ENCODE data around the gene NHS. TPM values are rescaled to one million over a fixed set of nuclear protein-coding genes. Genes with fewer than 3 reads are reported as not detected.

The NHS gene
- total RNA-seq, 6 experiments from 2014 or later, result 2.8 to 6.1 (median 4.9) TPM

DNA sequence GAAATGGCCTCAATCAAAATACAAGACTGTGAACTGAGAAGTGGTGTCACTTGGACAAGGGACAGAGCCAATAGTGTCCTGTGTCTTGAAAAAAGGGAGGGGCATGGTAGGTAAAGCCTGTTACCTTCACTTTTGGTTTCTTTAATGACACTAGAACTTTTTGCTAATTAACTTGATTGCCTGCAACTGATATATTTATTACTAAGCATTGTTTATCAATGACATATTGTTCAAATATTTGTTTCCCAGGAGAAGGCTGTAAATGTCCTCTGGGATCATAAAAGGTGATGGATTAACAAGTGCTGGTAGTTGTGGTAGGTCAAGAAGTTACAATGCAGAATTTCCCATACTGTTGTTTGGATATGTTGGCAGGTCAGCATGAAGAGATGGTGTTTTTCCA lies 268.5 kb downstream of the NHS start:
- TF ChIP-seq, protein P1, sequence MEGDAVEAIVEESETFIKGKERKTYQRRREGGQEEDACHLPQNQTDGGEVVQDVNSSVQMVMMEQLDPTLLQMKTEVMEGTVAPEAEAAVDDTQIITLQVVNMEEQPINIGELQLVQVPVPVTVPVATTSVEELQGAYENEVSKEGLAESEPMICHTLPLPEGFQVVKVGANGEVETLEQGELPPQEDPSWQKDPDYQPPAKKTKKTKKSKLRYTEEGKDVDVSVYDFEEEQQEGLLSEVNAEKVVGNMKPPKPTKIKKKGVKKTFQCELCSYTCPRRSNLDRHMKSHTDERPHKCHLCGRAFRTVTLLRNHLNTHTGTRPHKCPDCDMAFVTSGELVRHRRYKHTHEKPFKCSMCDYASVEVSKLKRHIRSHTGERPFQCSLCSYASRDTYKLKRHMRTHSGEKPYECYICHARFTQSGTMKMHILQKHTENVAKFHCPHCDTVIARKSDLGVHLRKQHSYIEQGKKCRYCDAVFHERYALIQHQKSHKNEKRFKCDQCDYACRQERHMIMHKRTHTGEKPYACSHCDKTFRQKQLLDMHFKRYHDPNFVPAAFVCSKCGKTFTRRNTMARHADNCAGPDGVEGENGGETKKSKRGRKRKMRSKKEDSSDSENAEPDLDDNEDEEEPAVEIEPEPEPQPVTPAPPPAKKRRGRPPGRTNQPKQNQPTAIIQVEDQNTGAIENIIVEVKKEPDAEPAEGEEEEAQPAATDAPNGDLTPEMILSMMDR (IDR thresholded peaks at IDR 0.05), result no peak

DNA sequence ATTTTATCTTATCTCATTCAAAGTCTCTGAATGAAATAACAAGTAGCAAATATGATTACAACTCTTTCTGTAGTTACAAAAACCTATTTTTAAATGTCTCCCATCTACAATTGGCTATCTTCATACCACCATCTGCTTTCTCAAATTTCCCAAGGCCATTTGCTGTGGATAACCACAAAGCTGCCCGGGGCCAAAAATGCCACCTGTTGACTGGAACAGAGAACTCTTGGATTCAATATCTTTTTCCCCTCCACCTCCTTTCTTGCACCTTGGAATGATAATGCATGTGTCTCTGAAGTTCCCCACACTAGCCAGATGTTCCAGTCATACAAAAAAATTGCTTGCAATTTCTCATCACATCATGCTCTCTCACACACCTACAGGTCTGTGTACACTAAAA lies 269.0 kb downstream of the NHS start:
- H3K27ac Mint-ChIP-seq, result no peak overlapping the region; the same call in 1 of the 2 replicates
- no peaks in the 10 kb centered on the region for H3K36me3 Mint-ChIP-seq (ENCODE audit: low read depth)
- H3K4me3 Mint-ChIP-seq, result no peak overlapping the region
- H3K27me3 Mint-ChIP-seq (ENCODE audit: insufficient read depth), result no peaks in the 10 kb centered on the region
- DNase-seq, result no peak
- peaks cover 10% of the 10 kb centered on the region for H3K4me1 Mint-ChIP-seq (ENCODE audit: low read depth)
- TF ChIP-seq, protein P1 (IDR thresholded peaks at IDR 0.05), result no peak
- no peaks in the 10 kb centered on the region for H3K9me3 Mint-ChIP-seq

More for the DNA sequence above, 268.5 kb downstream of the NHS start:
- Mint-ChIP-seq H3K27ac (no peak overlapping the region), H3K27me3 (ENCODE audit: insufficient read depth) (no peaks in the 10 kb centered on the region), H3K4me1 (ENCODE audit: low read depth) (peaks cover 10% of the 10 kb centered on the region), H3K4me3 (no peak overlapping the region), H3K36me3 (ENCODE audit: low read depth) (no peaks in the 10 kb centered on the region), H3K9me3 (no peaks in the 10 kb centered on the region)
- no peak for DNase-seq

DNA sequence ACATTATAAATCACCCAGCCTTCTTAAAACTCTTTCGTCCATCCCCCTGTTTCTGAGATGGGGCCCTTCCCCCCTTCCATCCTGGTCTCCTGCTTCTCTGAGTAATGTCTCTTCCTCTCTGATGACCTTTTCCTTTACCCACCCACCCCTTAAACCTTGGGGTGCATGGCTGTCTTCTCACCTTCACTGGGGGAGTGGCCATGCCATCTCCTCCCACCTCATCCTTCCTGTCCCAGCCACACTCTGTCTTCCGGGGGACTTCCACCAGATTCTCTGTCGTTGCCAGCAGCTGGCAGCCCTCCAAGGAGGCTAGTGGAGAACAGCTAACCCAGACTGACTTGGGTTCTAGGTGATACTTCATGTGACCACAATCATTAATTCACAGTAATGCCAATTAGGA lies 279.1 kb downstream of the NHS start:
- DNase-seq, result no peak
- H3K4me3 Mint-ChIP-seq, result no peak overlapping the region

DNA sequence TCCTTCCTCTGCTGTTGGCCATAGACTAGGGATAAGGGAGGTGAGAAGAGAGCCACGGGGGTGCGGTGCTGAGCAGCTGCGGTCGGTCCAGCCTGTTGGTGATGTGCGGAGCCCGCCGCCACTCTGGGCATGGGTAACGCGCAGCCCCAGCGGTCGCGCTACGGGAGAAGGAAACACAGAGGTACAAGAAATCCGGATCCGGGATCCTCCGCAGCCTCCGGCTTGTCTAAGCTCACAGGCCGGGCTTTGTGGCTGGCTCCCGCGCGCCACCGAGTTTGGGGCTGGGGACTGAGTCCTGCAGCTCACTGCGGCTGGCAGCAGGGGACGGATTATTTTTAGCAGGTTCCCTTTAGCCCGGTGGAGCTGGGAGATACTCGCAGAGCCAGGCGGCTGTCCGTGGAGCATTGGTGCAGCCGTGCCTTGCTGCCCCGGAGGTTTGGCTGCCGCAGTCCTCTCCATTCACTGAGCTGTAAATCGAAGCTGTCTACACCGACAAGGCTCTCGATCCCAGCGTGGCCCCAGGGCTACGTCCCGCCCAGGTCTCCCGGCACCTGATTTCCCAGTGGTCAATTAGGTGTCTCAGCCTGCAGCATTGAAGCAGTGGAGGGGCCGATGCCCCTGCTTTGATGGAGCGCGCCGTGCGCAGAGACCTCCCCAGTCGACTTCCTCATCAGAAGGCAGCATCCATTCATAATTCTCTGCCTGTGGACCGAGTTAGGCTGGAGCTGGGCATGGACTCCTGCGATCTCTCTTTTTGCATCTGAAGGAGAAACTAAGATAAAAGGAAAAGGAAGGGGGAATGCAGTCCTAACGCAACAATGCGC lies 280.4 kb downstream of the NHS start:
- Mint-ChIP-seq H3K36me3 (ENCODE audit: low read depth) (no peaks in the 10 kb centered on the region), H3K27me3 (ENCODE audit: insufficient read depth) (no peaks in the 10 kb centered on the region; the same call in 1 of the 2 replicates), H3K4me1 (ENCODE audit: low read depth) (peaks cover 16% of the 10 kb centered on the region), H3K9me3 (no peaks in the 10 kb centered on the region), H3K27ac (no peak overlapping the region), H3K4me3 (peak overlapping the region; percentile 85)
- no peak for DNase-seq
- TF ChIP-seq, protein P1 (IDR thresholded peaks at IDR 0.05), result no peak

More for the DNA sequence above, 279.1 kb downstream of the NHS start:
- no peaks in the 10 kb centered on the region for H3K36me3 Mint-ChIP-seq (ENCODE audit: low read depth)
- peaks cover 2% of the 10 kb centered on the region; the same call in 1 of the 2 replicates for H3K27me3 Mint-ChIP-seq (ENCODE audit: insufficient read depth)
- H3K9me3 Mint-ChIP-seq, result no peaks in the 10 kb centered on the region
- peaks cover 16% of the 10 kb centered on the region for H3K4me1 Mint-ChIP-seq (ENCODE audit: low read depth)
- H3K27ac Mint-ChIP-seq, result no peak overlapping the region
- TF ChIP-seq, protein P1 (IDR thresholded peaks at IDR 0.05), result no peak

DNA sequence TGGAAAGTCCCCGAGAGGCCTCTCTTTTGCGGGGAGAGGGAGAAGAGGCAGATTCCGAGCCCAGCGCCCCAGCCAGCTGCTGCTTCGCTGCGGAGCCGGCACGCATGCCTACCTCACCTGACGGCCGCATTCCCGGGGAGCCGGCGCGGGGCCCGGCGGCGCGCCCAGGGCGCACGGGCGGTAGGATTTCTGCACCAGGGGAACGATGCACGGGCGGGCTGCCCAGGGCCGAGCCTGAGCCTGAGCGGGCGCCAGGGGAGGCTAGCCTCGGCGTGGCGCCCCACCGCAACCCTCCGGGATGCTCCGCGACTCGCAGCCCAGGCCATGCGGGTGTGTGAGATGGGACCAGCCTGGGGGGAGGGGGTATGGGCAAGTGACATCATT lies 281.0 kb downstream of the NHS start:
- Mint-ChIP-seq H3K4me3 (peak overlapping the region; percentile 85), H3K9me3 (no peaks in the 10 kb centered on the region), H3K36me3 (ENCODE audit: low read depth) (no peaks in the 10 kb centered on the region), H3K27me3 (ENCODE audit: insufficient read depth) (no peaks in the 10 kb centered on the region; the same call in 1 of the 2 replicates), H3K27ac (no peak overlapping the region), H3K4me1 (ENCODE audit: low read depth) (peaks cover 16% of the 10 kb centered on the region)
- TF ChIP-seq, protein P1 (IDR thresholded peaks at IDR 0.05), result no peak
- DNase-seq, result no peak

Measured in HFFc6 (cell line).